ENCODE measurements around the gene APBA3. TPM values are rescaled to one million over a fixed set of nuclear protein-coding genes. Genes with fewer than 3 reads are reported as not detected.
"Not testable (repeated sequence)": the region's sequence is repeated elsewhere in the genome, so short reads cannot be mapped to it uniquely, and the experiment has no call there.

The APBA3 gene
- total RNA-seq, 1 experiment from 2014 or later, result 19.3 TPM

- DNase-seq (ENCODE audit: low read depth), result no peak
Measured at GRCh38 chr19:3771000-3771905, 9.8 kb upstream of the APBA3 start.

- DNase-seq (ENCODE audit: low read depth), result no peak
Measured at GRCh38 chr19:3770136-3770999, 8.9 kb upstream of the APBA3 start.

DNA sequence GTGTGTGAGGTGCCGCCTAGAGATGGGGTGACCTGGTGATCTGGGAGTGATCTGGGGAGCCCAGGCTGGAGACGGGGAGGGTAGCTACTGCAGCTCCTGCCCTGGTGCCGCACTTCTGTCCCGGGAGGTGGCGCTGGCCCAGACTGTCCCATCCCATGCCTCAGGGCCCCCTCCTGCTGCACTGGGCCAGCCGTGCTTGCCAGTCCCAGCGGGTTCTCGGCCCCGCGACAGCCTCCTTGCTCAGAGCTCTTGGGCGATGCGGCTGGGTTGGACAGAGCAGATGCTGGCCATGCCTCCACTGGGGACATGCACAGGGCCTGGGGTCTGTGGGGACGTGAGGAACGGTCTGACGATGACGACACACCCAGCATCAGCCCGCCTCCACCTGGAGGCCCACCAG is 8.0 kb upstream of the APBA3 start:
- DNase-seq (ENCODE audit: low read depth), result no peak

- no peak for DNase-seq (ENCODE audit: low read depth)
Measured at GRCh38 chr19:3768748-3769099, 7.2 kb upstream of the APBA3 start.

- no peak for DNase-seq (ENCODE audit: low read depth)
Measured at GRCh38 chr19:3768015-3768747, 6.7 kb upstream of the APBA3 start.

- no peak for DNase-seq (ENCODE audit: low read depth)
Measured at GRCh38 chr19:3767050-3767449, 5.6 kb upstream of the APBA3 start.

DNA sequence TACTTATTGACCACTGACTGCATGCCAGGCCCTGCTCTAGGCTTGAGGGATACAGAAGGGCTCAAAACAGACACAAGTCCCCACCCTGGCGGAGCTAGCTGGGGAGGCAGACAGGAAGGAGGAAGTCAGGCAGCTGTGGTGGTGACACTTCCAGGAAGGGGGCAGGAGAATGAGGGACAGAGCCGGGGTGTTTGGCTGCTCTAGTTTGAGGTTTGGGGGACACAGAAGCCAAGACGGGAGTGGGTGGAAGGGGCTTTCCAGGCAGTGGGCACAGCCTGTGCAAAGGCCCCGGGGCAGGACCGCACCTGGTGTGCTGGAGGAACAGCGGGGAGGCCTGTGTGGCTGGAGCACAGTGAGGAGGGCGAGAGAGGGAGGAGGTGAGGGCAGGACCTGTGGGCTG is 5.0 kb upstream of the APBA3 start:
- no peak for DNase-seq (ENCODE audit: low read depth)

DNA sequence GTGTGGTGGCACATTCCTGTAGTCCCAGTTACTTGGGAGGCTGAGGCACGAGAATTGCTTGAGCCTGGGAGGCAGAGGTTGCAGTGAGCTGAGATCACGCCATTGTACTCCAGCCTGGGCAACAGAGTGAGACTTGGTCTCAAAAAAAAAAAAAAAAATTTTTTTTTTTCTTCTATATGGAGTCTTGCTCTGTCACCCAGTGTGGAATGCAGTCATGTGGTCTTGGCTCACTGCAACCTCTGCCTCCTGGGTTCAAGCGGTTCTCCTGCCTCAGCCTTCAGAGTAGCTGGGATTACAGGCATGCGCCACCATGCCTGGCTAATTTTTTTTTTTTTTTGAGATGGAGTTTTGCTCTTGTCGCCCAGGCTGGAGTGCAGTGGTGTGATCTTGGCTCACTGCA is 4.3 kb upstream of the APBA3 start:
- DNase-seq (ENCODE audit: low read depth), result not testable (repeated sequence)

DNA sequence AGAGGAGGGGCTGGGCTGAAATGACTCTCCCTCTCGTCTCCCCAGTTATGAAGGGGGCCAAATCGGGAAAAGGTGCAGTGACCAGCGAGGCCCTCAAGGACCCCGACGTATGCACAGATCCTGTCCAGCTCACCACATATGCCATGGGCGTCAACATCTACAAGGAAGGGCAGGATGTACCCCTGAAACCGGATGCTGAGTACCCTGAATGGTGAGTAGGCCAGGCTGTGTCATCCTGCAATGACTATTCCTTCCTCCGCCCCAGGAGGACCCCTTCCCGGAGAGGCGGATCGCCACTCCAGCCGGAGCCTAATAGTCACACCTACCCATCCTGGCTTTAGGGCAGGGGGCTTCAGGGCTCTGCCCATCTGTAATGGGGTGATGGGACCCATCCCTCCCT is 3.6 kb upstream of the APBA3 start:
- no peak for DNase-seq (ENCODE audit: low read depth)

- DNase-seq (ENCODE audit: low read depth), result peak; percentile 98
Measured at GRCh38 chr19:3762501-3763459, 1.3 kb upstream of the APBA3 start, which contains the start of gene MRPL54. Gene MRPL54, plus strand, starts transcription at chr19:3762682. Its CDS starts 19 bp downstream, at chr19:3762701.

- no peak for DNase-seq (ENCODE audit: low read depth)
Measured at GRCh38 chr19:3762130-3762473, 610 bp upstream of the APBA3 start.

DNA sequence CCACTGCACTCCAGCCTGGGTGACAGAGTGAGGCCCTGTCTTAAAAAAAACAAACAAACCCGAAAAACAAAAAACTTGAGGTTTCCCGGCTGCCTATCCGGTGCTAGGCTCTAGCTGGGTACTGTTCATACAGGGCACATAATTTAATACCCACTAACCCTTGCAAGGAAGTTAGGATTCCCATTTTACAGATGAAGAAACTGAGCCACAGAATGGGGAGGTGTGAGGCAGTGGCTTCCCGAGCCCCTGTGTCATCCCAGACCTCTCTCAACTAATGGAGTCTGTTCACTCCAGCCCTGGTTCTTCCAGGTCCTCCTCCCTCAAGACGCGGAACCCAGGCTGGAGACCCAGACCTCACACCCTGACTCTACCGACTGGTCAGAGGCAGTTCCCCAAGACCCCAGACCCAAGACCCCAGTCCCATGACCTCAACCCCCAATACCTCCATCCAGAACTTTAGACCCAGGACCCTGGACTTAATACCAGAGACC is 576 bp downstream of the APBA3 start:
- no peak for DNase-seq (ENCODE audit: low read depth)

- DNase-seq (ENCODE audit: low read depth), result no peak
Measured at GRCh38 chr19:3759482-3760254, 1.8 kb downstream of the APBA3 start.

DNA sequence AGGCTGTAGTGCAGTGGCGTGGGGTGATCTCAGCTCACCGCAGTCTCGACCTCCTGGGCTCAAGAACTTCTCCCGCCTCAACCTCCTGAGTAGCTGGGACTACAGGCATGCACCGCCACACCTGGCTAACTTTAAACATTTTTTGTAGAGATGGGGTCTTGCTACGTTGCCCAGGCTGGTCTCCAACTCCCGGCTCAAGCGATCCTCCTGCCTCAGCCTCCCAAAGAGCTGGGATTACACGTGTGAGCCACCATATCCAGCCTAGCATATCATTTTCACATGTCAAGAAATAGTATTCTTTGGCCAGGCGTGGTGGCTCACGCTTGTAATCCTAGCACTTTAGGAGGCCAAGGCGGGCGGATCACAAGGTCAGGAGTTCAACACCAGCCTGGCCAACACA is 3.2 kb downstream of the APBA3 start:
- DNase-seq (ENCODE audit: low read depth), result not testable (repeated sequence)

DNA sequence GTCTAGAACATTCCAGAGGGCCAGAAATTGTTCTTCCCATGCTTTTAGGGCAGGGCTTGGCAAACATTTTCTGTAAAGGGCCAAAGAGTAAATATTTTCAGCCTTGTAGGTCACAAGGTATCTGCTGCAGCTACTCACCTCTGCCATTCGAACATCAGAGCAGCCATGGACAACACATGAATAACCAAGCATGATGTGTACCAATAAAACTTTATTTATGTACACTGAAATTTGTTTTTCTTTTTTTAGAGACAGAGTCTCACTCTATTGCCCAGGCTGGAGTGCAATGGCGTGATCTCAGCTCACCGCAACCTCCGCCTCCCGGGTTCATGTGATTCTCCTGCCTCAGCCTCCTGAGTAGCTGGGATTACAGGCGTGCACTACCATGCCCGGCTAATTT is 3.8 kb downstream of the APBA3 start:
- not testable (repeated sequence) for DNase-seq (ENCODE audit: low read depth)

DNA sequence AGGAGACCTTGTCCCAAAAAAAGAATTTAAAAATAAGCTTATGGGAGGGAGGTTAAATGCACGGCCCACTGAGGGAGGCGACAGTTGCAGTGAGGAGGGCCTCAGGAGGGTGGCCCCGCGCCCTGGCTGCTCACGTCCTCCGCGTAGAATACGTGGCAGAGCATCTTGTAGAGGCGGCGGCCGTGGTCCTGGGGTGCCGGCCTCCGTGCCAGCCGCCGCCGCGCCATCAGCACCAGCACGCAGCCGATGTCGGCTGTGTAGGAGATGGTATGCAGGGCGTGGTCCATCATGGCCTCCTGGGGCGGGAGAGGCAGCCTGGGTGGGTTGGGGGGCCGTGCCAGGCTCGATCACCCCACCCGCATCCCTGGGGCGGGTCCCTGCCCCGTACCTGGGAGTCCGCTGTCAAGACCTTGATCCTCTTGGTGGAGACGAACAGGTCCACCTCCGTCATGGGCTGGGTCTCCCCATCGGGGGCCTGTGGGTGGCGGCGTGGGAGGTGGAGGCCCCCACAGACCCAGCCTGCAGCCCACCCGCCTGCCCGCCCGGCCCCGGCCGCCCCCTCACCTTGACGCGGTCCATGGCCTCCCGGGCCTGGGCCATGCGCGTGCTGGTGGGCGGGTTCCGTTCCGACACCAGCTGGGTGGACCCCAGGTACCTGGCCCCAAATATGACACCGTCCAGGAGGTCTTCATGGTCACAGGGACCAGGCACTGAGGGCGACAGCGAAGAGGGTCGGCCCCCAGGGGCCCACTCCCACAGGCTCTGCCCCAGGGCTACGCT is 7.7 kb downstream of the APBA3 start:
- DNase-seq (ENCODE audit: low read depth), result no peak

DNA sequence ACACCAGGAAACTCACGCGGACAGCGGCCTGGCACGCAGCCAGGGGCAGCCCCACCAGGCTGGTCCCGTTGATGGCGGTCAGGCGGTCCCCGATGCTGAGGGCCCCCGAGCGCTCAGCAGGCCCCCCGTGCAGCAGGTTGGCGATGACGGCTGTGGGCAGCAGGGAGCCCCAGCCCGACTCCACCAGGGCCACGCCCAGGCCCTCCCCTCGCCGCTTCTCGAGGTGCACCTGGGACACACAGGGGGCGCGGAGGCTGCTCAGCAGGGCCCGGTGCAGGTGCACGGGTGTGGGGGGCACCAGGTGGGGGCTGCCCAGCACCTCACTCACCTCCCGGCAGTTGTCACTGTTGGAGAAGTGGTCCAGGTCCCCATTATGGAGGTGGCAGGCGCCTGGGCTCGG is 9.0 kb downstream of the APBA3 start:
- DNase-seq (ENCODE audit: low read depth), result no peak

GRCh38 chr19:3751236-3751635 is 10.3 kb downstream of the APBA3 start:
- DNase-seq (ENCODE audit: low read depth), result no peak

DNA sequence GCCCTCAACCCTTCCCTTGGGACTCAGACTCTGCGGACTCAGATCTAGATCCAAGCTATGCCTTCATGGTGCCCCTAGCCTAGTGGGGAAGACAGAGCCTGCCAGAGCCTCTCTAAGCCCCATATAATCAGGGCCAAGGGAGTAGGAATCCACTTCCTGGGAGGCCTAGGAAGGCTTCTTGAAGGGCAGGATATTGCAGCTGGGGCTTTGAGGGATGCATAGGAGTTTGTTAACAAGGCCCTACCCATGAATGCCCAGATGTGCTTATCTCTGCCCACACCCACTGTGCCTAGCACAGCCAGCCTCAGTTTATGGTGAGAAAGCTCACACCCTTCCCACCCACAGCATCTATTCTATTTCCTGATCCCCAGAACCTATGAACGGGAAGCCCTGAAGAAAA is 11.3 kb downstream of the APBA3 start:
- no peak for DNase-seq (ENCODE audit: low read depth)
